ENCODE measurements around the gene MTG1.
"Not testable (repeated sequence)": the region's sequence is repeated elsewhere in the genome, so short reads cannot be mapped to it uniquely, and the experiment has no call there.

The MTG1 gene

GRCh38 chr10:133401981-133402725 is 8.2 kb downstream of the MTG1 start:
- Histone ChIP-seq H3K9me3 (ENCODE audit: control insufficient read depth in 2 of 2, low read length in 2 of 2) (no peaks in the 10 kb centered on the region), H3K27ac (ENCODE audit: low read length) (no peak overlapping the region), H3K36me3 (ENCODE audit: control insufficient read depth in 2 of 2, insufficient read depth in 2 of 2, low read length in 2 of 2) (peaks cover 30 to 48% of the 10 kb centered on the region in 2 donors), H3K27me3 (ENCODE audit: control insufficient read depth in 1 of 2, insufficient read depth in 2 of 2, low read length in 2 of 2) (no peaks in the 10 kb centered on the region), H3K4me3 (ENCODE audit: low read length in 2 of 2) (no peak overlapping the region), H3K9ac (ENCODE audit: low read length in 2 of 2) (no peak overlapping the region), H3K4me1 (ENCODE audit: control insufficient read depth, insufficient read depth, low read length) (no peaks in the 10 kb centered on the region)

DNA sequence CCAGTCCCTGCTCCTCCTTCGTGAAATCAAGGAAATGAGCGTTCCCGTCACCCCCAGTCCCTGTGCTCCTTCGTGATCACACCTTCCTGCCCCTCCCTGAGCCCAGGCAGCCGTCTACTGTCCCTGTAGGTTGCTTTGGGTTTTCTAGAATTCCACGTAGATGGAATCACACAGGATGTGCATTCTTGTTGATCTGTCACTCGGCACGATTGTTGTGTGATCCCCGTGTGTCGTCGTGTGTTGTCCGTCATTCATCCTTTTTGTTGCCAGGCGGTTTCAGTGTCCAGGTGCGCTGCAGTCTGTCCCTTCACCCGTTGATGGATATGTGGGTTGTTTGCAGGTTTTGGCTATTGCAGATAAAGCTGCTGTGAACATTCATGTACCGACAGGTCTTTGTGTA is 9.4 kb downstream of the MTG1 start:
- Histone ChIP-seq H3K9ac (ENCODE audit: low read length in 2 of 2) (no peak overlapping the region), H3K4me3 (ENCODE audit: low read length in 2 of 2) (no peak overlapping the region), H3K27ac (ENCODE audit: low read length) (no peak overlapping the region), H3K9me3 (ENCODE audit: control insufficient read depth in 2 of 2, low read length in 2 of 2) (no peaks in the 10 kb centered on the region), H3K4me1 (ENCODE audit: control insufficient read depth, insufficient read depth, low read length) (no peaks in the 10 kb centered on the region), H3K27me3 (ENCODE audit: control insufficient read depth in 1 of 2, insufficient read depth in 2 of 2, low read length in 2 of 2) (no peaks in the 10 kb centered on the region), H3K36me3 (ENCODE audit: control insufficient read depth in 2 of 2, insufficient read depth in 2 of 2, low read length in 2 of 2) (peaks cover 35 to 42% of the 10 kb centered on the region in 2 donors)

GRCh38 chr10:133403784-133404183 is 9.8 kb downstream of the MTG1 start:
- no peaks in the 10 kb centered on the region for H3K27me3 ChIP-seq (ENCODE audit: control insufficient read depth in 1 of 2, insufficient read depth in 2 of 2, low read length in 2 of 2)
- no peak overlapping the region for H3K27ac ChIP-seq (ENCODE audit: low read length)
- peaks cover 33 to 38% of the 10 kb centered on the region in 2 donors for H3K36me3 ChIP-seq (ENCODE audit: control insufficient read depth in 2 of 2, insufficient read depth in 2 of 2, low read length in 2 of 2)
- H3K4me3 ChIP-seq (ENCODE audit: low read length in 2 of 2), result no peak overlapping the region
- H3K4me1 ChIP-seq (ENCODE audit: control insufficient read depth, insufficient read depth, low read length), result no peaks in the 10 kb centered on the region
- H3K9ac ChIP-seq (ENCODE audit: low read length in 2 of 2), result no peak overlapping the region
- H3K9me3 ChIP-seq (ENCODE audit: control insufficient read depth in 2 of 2, low read length in 2 of 2), result no peaks in the 10 kb centered on the region

GRCh38 chr10:133405272-133405671 is 11.3 kb downstream of the MTG1 start:
- no peak overlapping the region for H3K4me3 ChIP-seq (ENCODE audit: low read length in 2 of 2)
- H3K27ac ChIP-seq (ENCODE audit: low read length), result no peak overlapping the region
- H3K4me1 ChIP-seq (ENCODE audit: control insufficient read depth, insufficient read depth, low read length), result no peaks in the 10 kb centered on the region
- H3K27me3 ChIP-seq (ENCODE audit: control insufficient read depth in 1 of 2, insufficient read depth in 2 of 2, low read length in 2 of 2), result no peaks in the 10 kb centered on the region
- H3K36me3 ChIP-seq (ENCODE audit: control insufficient read depth in 2 of 2, insufficient read depth in 2 of 2, low read length in 2 of 2), result peaks cover 28 to 35% of the 10 kb centered on the region in 2 donors
- H3K9me3 ChIP-seq (ENCODE audit: control insufficient read depth in 2 of 2, low read length in 2 of 2), result no peaks in the 10 kb centered on the region
- no peak overlapping the region for H3K9ac ChIP-seq (ENCODE audit: low read length in 2 of 2)

GRCh38 chr10:133405844-133406527 is 12.0 kb downstream of the MTG1 start:
- H3K36me3 ChIP-seq (ENCODE audit: control insufficient read depth in 2 of 2, insufficient read depth in 2 of 2, low read length in 2 of 2), result peaks cover 29 to 35% of the 10 kb centered on the region in 2 donors

GRCh38 chr10:133411523-133412380 is 17.8 kb downstream of the MTG1 start:
- H3K27me3 ChIP-seq (ENCODE audit: control insufficient read depth in 1 of 2, insufficient read depth in 2 of 2, low read length in 2 of 2), result no peaks in the 10 kb centered on the region
- no peak overlapping the region for H3K9ac ChIP-seq (ENCODE audit: low read length in 2 of 2)
- H3K9me3 ChIP-seq (ENCODE audit: control insufficient read depth in 2 of 2, low read length in 2 of 2), result peaks cover 4 to 6% of the 10 kb centered on the region in 2 donors
- H3K27ac ChIP-seq (ENCODE audit: low read length), result no peak overlapping the region
- no peaks in the 10 kb centered on the region for H3K4me1 ChIP-seq (ENCODE audit: control insufficient read depth, insufficient read depth, low read length)
- peaks cover 13 to 16% of the 10 kb centered on the region in 2 donors for H3K36me3 ChIP-seq (ENCODE audit: control insufficient read depth in 2 of 2, insufficient read depth in 2 of 2, low read length in 2 of 2)
- H3K4me3 ChIP-seq (ENCODE audit: low read length in 2 of 2), result no peak overlapping the region

More at GRCh38 chr10:133405844-133406527, 12.0 kb downstream of the MTG1 start:
- Histone ChIP-seq H3K4me1 (ENCODE audit: control insufficient read depth, insufficient read depth, low read length) (no peaks in the 10 kb centered on the region), H3K27ac (ENCODE audit: low read length) (no peak overlapping the region), H3K9me3 (ENCODE audit: control insufficient read depth in 2 of 2, low read length in 2 of 2) (no peaks in the 10 kb centered on the region), H3K27me3 (ENCODE audit: control insufficient read depth in 1 of 2, insufficient read depth in 2 of 2, low read length in 2 of 2) (no peaks in the 10 kb centered on the region), H3K4me3 (ENCODE audit: low read length in 2 of 2) (no peak overlapping the region), H3K9ac (ENCODE audit: low read length in 2 of 2) (no peak overlapping the region)

DNA sequence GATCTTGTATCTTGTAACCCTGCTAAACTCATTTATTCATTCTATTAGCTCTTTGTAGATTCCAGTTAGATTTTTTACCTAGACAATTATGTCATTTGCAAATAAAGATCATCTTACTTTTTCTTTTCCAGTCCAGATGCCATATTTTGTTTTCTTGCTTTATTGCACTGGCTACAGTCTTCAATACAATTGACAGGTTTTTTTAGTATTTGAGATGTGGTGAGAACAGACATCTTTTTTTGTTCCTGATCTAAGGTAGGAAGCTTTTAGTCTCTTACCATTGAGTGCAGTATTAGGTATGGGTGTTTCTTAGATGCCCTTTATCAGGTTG is 18.4 kb downstream of the MTG1 start:
- Histone ChIP-seq H3K4me3 (ENCODE audit: low read length in 2 of 2) (no peak overlapping the region), H3K9ac (ENCODE audit: low read length in 2 of 2) (no peak overlapping the region), H3K4me1 (ENCODE audit: control insufficient read depth, insufficient read depth, low read length) (no peaks in the 10 kb centered on the region), H3K9me3 (ENCODE audit: control insufficient read depth in 2 of 2, low read length in 2 of 2) (peaks cover 4 to 6% of the 10 kb centered on the region in 2 donors), H3K27me3 (ENCODE audit: control insufficient read depth in 1 of 2, insufficient read depth in 2 of 2, low read length in 2 of 2) (no peaks in the 10 kb centered on the region), H3K36me3 (ENCODE audit: control insufficient read depth in 2 of 2, insufficient read depth in 2 of 2, low read length in 2 of 2) (peaks cover 13 to 16% of the 10 kb centered on the region in 2 donors), H3K27ac (ENCODE audit: low read length) (no peak overlapping the region)

GRCh38 chr10:133414401-133414800 is 20.4 kb downstream of the MTG1 start:
- H3K4me3 ChIP-seq (ENCODE audit: low read length in 2 of 2); H3K9ac ChIP-seq (ENCODE audit: low read length in 2 of 2); H3K27me3 ChIP-seq (ENCODE audit: control insufficient read depth in 1 of 2, insufficient read depth in 2 of 2, low read length in 2 of 2); H3K27ac ChIP-seq (ENCODE audit: low read length); H3K9me3 ChIP-seq (ENCODE audit: control insufficient read depth in 2 of 2, low read length in 2 of 2); H3K4me1 ChIP-seq (ENCODE audit: control insufficient read depth, insufficient read depth, low read length): not testable (repeated sequence)
- H3K36me3 ChIP-seq (ENCODE audit: control insufficient read depth in 2 of 2, insufficient read depth in 2 of 2, low read length in 2 of 2), result peaks cover 13 to 19% of the 10 kb centered on the region in 2 donors

DNA sequence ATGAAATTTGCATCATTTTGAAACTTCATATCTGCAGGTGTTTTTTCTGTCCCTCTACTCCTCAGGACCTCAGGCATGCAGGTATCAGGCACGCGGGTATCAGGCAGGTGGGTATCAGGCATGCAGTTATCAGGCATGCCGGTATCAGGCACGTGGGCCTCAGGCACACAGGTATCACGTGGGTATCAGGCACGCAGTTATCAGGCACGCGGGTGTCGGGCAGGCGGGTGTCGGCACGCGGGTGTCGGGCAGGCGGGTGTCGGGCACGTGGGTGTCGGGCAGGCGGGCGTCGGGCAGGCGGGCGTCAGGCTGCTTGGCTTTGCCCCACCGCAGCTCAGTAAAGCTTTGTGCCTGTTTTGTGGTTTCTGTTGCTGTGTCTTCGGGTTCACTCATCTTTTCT is 21.8 kb downstream of the MTG1 start:
- Histone ChIP-seq H3K36me3 (ENCODE audit: control insufficient read depth in 2 of 2, insufficient read depth in 2 of 2, low read length in 2 of 2) (peaks cover 8 to 26% of the 10 kb centered on the region in 2 donors), H3K4me3 (ENCODE audit: low read length in 2 of 2) (no peak overlapping the region), H3K9ac (ENCODE audit: low read length in 2 of 2) (no peak overlapping the region), H3K27ac (ENCODE audit: low read length) (no peak overlapping the region), H3K4me1 (ENCODE audit: control insufficient read depth, insufficient read depth, low read length) (no peaks in the 10 kb centered on the region), H3K9me3 (ENCODE audit: control insufficient read depth in 2 of 2, low read length in 2 of 2) (peaks cover 4 to 6% of the 10 kb centered on the region in 2 donors), H3K27me3 (ENCODE audit: control insufficient read depth in 1 of 2, insufficient read depth in 2 of 2, low read length in 2 of 2) (no peaks in the 10 kb centered on the region)

- Histone ChIP-seq H3K9ac (ENCODE audit: low read length in 2 of 2) (no peak overlapping the region), H3K27me3 (ENCODE audit: control insufficient read depth in 1 of 2, insufficient read depth in 2 of 2, low read length in 2 of 2) (peaks cover 2 to 4% of the 10 kb centered on the region in 2 donors), H3K9me3 (ENCODE audit: control insufficient read depth in 2 of 2, low read length in 2 of 2) (no peaks in the 10 kb centered on the region), H3K4me1 (ENCODE audit: control insufficient read depth, insufficient read depth, low read length) (no peaks in the 10 kb centered on the region), H3K36me3 (ENCODE audit: control insufficient read depth in 2 of 2, insufficient read depth in 2 of 2, low read length in 2 of 2) (peaks cover 5 to 21% of the 10 kb centered on the region in 2 donors), H3K4me3 (ENCODE audit: low read length in 2 of 2) (no peak overlapping the region), H3K27ac (ENCODE audit: low read length) (no peak overlapping the region)
Observed at GRCh38 chr10:133418289-133418993, 24.5 kb downstream of the MTG1 start.

Data from stomach smooth muscle (tissue), 2 donors.